ENCODE results near the gene ZNF345.
A peak's percentile ranks its signal among the peaks of the same experiment; 100 is the strongest.

ZNF345 gene

DNA sequence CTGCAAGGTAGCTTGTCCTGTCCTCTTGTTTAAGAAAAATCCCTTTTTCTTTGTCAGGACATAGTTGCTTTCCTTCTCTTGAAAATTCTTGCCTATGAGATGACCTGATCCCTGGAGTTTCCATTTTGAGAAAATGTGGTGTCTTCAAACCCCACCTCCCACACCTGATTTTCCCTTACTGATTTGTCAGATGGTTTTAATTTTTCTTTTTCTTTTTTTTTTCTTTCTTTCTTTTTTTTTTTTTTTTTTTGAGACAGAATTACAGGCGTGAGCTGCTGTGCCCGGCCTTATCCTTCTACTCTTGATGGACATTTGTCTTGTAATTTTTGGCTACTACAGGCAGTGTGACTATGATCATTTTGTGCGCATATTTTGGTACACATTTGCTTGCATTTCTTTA, 1.2 kb downstream of the ZNF345 start:
- Histone ChIP-seq H3K4me1 (ENCODE audit: control extremely low read depth in 1 of 4, control insufficient read depth in 4 of 4, insufficient read depth in 4 of 4, low read length in 3 of 4) (peaks cover 4 to 27% (median 14%) of the 10 kb centered on the region in 4 experiments), H3K9me3 (ENCODE audit: control extremely low read depth in 1 of 5, control insufficient read depth in 4 of 5, insufficient read depth in 2 of 5, low read depth in 1 of 5, low read length in 4 of 5) (peaks cover 2 to 26% (median 16%) of the 10 kb centered on the region in 5 experiments), H3K27ac (ENCODE audit: insufficient read depth in 1 of 2, low read depth in 1 of 2, low read length in 2 of 2, poor library complexity in 1 of 2, severe bottlenecking in 2 of 2) (no peak overlapping the region), H3K27me3 (replicated peaks in 2 of 5; ENCODE audit: control insufficient read depth in 4 of 5, insufficient read depth in 5 of 5, low read length in 4 of 5) (no peaks in the 10 kb centered on the region), H3K36me3 (ENCODE audit: control insufficient read depth in 4 of 4, insufficient read depth in 4 of 4, low read length in 3 of 4) (peaks cover 18 to 35% (median 23%) of the 10 kb centered on the region in 4 experiments), H3K4me3 (ENCODE audit: control insufficient read depth in 1 of 7, extremely low read depth in 1 of 7, insufficient read depth in 4 of 7, low read depth in 2 of 7, low read length in 6 of 7) (peak overlapping the region in 6 of 7 experiments; percentile 87 to 99 (median 96))
- DNase-seq: no peak
- ChIA-PET POLR2A (interaction anchor here (3.7 kb wide), 1 partner anchor 14 kb away, joined by 19 read pairs; the partner anchor contains the start of gene ZNF790), CTCF (no interaction called here)
- WGBS (ENCODE audit: insufficient coverage): 100% methylated on average over 3 of the region's 3 CpGs

DNA sequence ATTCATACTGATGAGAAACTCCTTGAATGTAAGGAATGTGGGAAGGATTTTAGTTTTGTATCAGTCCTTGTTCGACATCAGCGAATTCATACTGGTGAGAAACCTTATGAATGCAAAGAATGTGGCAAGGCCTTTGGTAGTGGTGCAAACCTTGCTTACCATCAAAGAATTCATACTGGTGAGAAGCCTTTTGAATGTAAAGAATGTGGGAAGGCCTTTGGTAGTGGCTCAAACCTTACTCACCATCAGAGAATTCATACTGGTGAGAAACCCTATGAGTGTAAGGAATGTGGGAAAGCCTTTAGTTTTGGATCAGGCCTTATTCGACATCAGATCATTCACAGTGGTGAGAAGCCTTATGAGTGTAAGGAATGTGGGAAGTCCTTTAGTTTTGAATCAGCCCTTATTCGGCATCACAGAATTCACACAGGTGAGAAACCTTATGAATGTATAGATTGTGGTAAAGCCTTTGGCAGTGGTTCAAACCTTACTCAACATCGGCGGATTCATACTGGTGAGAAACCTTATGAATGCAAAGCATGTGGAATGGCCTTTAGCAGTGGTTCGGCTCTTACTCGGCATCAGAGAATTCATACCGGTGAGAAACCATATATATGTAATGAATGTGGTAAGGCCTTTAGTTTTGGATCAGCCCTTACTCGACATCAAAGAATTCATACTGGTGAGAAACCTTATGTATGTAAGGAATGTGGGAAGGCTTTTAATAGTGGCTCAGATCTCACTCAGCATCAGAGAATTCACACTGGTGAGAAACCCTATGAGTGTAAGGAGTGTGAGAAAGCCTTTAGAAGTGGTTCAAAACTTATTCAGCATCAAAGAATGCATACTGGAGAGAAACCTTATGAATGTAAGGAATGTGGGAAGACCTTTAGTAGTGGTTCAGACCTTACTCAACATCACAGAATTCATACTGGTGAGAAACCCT, 26.6 kb downstream of the ZNF345 start:
- Histone ChIP-seq H3K4me3 (ENCODE audit: control insufficient read depth in 1 of 7, extremely low read depth in 1 of 7, insufficient read depth in 4 of 7, low read depth in 2 of 7, low read length in 6 of 7) (peak overlapping the region in 1 of 7 experiments; percentile 12), H3K4me1 (ENCODE audit: control extremely low read depth in 1 of 4, control insufficient read depth in 4 of 4, insufficient read depth in 4 of 4, low read length in 3 of 4) (no peaks in the 10 kb centered on the region), H3K27ac (ENCODE audit: insufficient read depth in 1 of 2, low read depth in 1 of 2, low read length in 2 of 2, poor library complexity in 1 of 2, severe bottlenecking in 2 of 2) (no peak overlapping the region), H3K9me3 (ENCODE audit: control extremely low read depth in 1 of 5, control insufficient read depth in 4 of 5, insufficient read depth in 2 of 5, low read depth in 1 of 5, low read length in 4 of 5) (peaks cover 35 to 83% (median 49%) of the 10 kb centered on the region in 5 experiments), H3K27me3 (replicated peaks in 2 of 5; ENCODE audit: control insufficient read depth in 4 of 5, insufficient read depth in 5 of 5, low read length in 4 of 5) (no peaks in the 10 kb centered on the region), H3K36me3 (ENCODE audit: control insufficient read depth in 4 of 4, insufficient read depth in 4 of 4, low read length in 3 of 4) (peaks cover 13 to 71% (median 22%) of the 10 kb centered on the region in 4 experiments)
- DNase-seq: no peak
- 100% methylated on average over 5 of the region's 10 CpGs for WGBS (ENCODE audit: insufficient coverage)
- POLR2A ChIA-PET: no interaction called here
- CTCF ChIA-PET: no interaction called here

DNA sequence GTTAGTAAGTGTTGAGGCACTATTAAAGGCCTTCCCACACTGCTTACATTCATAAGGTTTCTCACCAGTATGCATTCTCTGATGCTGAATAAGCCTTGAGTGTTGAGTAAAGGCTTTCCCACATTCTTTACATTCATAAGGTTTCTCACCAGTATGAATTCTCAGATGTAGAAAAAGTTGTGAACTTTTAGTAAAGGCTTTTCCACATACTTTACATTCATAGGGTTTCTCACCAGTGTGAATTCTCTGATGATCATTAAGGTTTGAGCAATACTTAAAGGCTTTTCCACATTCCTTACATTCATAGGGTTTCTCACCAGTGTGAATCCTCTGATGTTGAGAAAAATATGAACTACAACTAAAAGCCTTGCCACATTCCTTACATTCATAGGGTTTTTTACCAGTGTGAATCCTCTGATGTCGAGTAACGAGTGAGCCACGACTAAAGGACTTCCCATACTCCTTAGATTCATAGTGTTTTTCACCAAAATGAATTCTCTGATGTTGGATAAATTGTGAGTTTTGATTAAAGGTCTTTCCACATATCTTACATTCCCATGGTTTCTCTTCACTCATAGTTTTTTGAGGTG, 41.2 kb downstream of the ZNF345 start:
- H3K4me3 ChIP-seq (ENCODE audit: control insufficient read depth in 1 of 7, extremely low read depth in 1 of 7, insufficient read depth in 4 of 7, low read depth in 2 of 7, low read length in 6 of 7): peak overlapping the region in 2 of 7 experiments; percentile 7 to 13

DNA sequence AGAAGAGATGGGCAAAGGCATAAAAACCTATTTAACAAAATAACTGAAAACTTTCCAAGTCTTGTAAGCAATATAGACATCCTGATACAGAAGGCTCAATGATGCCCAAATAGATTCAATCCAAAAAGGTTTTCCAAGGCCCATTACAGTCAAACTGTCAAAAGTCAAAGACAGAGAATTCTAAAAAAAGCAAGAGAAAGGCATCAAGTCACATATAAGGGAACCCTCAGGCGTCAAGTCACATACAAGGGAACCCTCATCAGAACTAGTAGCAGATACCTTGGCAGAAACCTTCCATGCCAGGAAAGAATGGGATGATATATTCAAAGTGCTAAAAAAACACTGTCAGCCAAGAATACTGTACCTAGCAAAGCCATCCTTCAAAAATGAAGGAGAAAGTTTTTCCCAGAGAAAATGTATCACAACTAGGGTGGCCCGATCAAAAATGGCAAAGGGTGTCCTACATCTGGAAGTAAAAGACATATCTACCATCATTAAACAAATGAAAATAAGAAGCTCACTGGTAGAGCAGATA, 44.2 kb downstream of the ZNF345 start:
- Histone ChIP-seq H3K4me3 (ENCODE audit: control insufficient read depth in 1 of 7, extremely low read depth in 1 of 7, insufficient read depth in 4 of 7, low read depth in 2 of 7, low read length in 6 of 7) (no peak overlapping the region), H3K27ac (ENCODE audit: insufficient read depth in 1 of 2, low read depth in 1 of 2, low read length in 2 of 2, poor library complexity in 1 of 2, severe bottlenecking in 2 of 2) (no peak overlapping the region), H3K9me3 (ENCODE audit: control extremely low read depth in 1 of 5, control insufficient read depth in 4 of 5, insufficient read depth in 2 of 5, low read depth in 1 of 5, low read length in 4 of 5) (peaks cover 42 to 86% (median 62%) of the 10 kb centered on the region in 5 experiments), H3K36me3 (ENCODE audit: control insufficient read depth in 4 of 4, insufficient read depth in 4 of 4, low read length in 3 of 4) (peaks cover 36 to 86% (median 49%) of the 10 kb centered on the region in 4 experiments), H3K4me1 (ENCODE audit: control extremely low read depth in 1 of 4, control insufficient read depth in 4 of 4, insufficient read depth in 4 of 4, low read length in 3 of 4) (no peaks in the 10 kb centered on the region), H3K27me3 (replicated peaks in 2 of 5; ENCODE audit: control insufficient read depth in 4 of 5, insufficient read depth in 5 of 5, low read length in 4 of 5) (no peaks in the 10 kb centered on the region)
- ChIA-PET POLR2A (no interaction called here), CTCF (no interaction called here)
- DNase-seq: peak in 1 of 3 donors; percentile 12
- WGBS (ENCODE audit: insufficient coverage): no CpG with 5 or more reads among the region's 2 CpGs

More for the DNA sequence above, 41.2 kb downstream of the ZNF345 start:
- Histone ChIP-seq H3K36me3 (ENCODE audit: control insufficient read depth in 4 of 4, insufficient read depth in 4 of 4, low read length in 3 of 4) (peaks cover 29 to 65% (median 38%) of the 10 kb centered on the region in 4 experiments), H3K9me3 (ENCODE audit: control extremely low read depth in 1 of 5, control insufficient read depth in 4 of 5, insufficient read depth in 2 of 5, low read depth in 1 of 5, low read length in 4 of 5) (peaks cover 32 to 92% (median 53%) of the 10 kb centered on the region in 5 experiments), H3K27me3 (replicated peaks in 2 of 5; ENCODE audit: control insufficient read depth in 4 of 5, insufficient read depth in 5 of 5, low read length in 4 of 5) (no peaks in the 10 kb centered on the region), H3K27ac (ENCODE audit: insufficient read depth in 1 of 2, low read depth in 1 of 2, low read length in 2 of 2, poor library complexity in 1 of 2, severe bottlenecking in 2 of 2) (no peak overlapping the region), H3K4me1 (ENCODE audit: control extremely low read depth in 1 of 4, control insufficient read depth in 4 of 4, insufficient read depth in 4 of 4, low read length in 3 of 4) (no peaks in the 10 kb centered on the region)
- WGBS (ENCODE audit: insufficient coverage): no CpG with 5 or more reads among the region's 3 CpGs
- ChIA-PET POLR2A (no interaction called here), CTCF (no interaction called here)
- no peak for DNase-seq

DNA sequence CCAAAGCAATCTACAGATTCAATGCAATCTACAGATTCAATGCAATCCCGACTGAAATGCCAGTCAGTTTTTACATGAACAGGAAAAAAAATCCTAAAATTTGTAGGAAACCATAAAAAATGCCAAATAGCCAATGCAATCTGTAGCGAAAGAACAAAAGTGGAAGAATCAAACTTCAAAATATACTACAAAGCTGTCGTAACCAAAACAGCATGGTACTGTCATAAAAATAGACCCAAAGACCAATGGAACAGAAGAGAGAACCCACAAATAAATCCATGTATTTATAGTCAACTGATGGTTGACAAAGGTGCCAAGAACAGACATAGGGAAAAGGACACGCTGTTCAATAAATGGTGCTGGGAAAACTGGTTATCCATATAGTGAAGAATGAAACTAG, 47.7 kb downstream of the ZNF345 start:
- H3K27ac ChIP-seq (ENCODE audit: insufficient read depth in 1 of 2, low read depth in 1 of 2, low read length in 2 of 2, poor library complexity in 1 of 2, severe bottlenecking in 2 of 2): no peak overlapping the region
- H3K9me3 ChIP-seq (ENCODE audit: control extremely low read depth in 1 of 5, control insufficient read depth in 4 of 5, insufficient read depth in 2 of 5, low read depth in 1 of 5, low read length in 4 of 5): peaks cover 25 to 83% (median 59%) of the 10 kb centered on the region in 5 experiments
- no peaks in the 10 kb centered on the region for H3K27me3 ChIP-seq (replicated peaks in 2 of 5; ENCODE audit: control insufficient read depth in 4 of 5, insufficient read depth in 5 of 5, low read length in 4 of 5)
- H3K36me3 ChIP-seq (ENCODE audit: control insufficient read depth in 4 of 4, insufficient read depth in 4 of 4, low read length in 3 of 4): peaks cover 15 to 89% (median 36%) of the 10 kb centered on the region in 4 experiments
- ChIA-PET CTCF (no interaction called here), POLR2A (no interaction called here)
- WGBS (ENCODE audit: insufficient coverage): 100% methylated on average over 1 of the region's 4 CpGs
- no peak for DNase-seq
- H3K4me1 ChIP-seq (ENCODE audit: control extremely low read depth in 1 of 4, control insufficient read depth in 4 of 4, insufficient read depth in 4 of 4, low read length in 3 of 4): no peaks in the 10 kb centered on the region
- peak overlapping the region in 1 of 7 experiments; percentile 13 for H3K4me3 ChIP-seq (ENCODE audit: control insufficient read depth in 1 of 7, extremely low read depth in 1 of 7, insufficient read depth in 4 of 7, low read depth in 2 of 7, low read length in 6 of 7)

DNA sequence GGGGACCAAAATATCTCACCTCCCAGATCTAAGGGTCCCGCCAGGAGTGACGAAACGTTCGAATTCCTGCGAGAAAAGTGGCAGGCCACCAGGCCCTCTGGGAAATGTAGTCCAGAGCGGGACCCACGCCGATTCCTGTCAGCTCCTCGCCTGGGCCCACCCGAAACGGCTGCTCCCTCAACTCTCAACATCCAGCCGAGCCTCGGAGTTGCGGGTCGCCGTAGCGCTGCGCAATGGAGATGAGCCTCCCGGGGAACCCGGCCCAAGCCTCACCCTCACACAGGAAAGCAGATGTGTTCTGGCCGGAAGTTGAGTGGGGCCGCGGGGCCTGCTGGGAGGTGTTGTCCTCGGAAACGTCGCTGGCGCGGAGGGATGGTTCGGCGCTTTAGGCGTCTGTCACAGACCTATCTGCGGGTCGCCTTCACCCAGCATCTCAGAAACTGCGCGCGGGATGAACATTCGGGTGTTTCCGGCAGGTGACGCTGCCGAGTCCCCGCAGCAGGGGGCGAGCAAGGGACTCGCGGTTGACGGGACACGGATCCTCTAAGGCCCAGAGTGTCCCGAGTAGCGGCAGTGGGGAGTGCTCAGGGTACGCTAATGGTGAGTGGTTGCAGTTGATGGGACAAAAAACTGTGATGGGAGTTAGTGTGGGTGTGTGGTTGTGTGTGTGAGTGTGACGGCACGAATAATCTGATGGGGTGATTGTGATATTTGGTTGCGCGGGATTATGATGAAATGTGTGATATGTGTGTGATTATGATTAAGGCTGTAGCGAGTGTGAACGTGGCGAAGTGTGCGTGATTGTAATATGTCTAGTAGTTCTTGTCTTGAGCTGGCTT, 65.5 kb downstream of the ZNF345 start, which contains the start of the genes ZNF568 and ZNF829:
TSS of gene ZNF568 (plus strand) at position 341 of the 839 bp plus-strand sequence. CDS start 6,439 bp downstream, outside the sequence.
TSS of gene ZNF829 (minus strand) at position 300 of the 839 bp plus-strand sequence. CDS start 1,124 bp downstream, outside the sequence.
- peaks cover 11 to 48% (median 31%) of the 10 kb centered on the region in 4 experiments for H3K36me3 ChIP-seq (ENCODE audit: control insufficient read depth in 4 of 4, insufficient read depth in 4 of 4, low read length in 3 of 4)
- peaks cover 3 to 38% (median 19%) of the 10 kb centered on the region in 5 experiments for H3K9me3 ChIP-seq (ENCODE audit: control extremely low read depth in 1 of 5, control insufficient read depth in 4 of 5, insufficient read depth in 2 of 5, low read depth in 1 of 5, low read length in 4 of 5)
- H3K4me1 ChIP-seq (ENCODE audit: control extremely low read depth in 1 of 4, control insufficient read depth in 4 of 4, insufficient read depth in 4 of 4, low read length in 3 of 4): peaks cover 4 to 12% (median 6%) of the 10 kb centered on the region in 4 experiments
- DNase-seq: peak; percentile 97 to 99 (median 99)
- peak within 1 kb of the TSS; percentile 69 to 99 (median 88) for H3K4me3 ChIP-seq (ENCODE audit: control insufficient read depth in 1 of 7, extremely low read depth in 1 of 7, insufficient read depth in 4 of 7, low read depth in 2 of 7, low read length in 6 of 7)
- WGBS (ENCODE audit: insufficient coverage): under 1% methylated on average over 38 of the region's 57 CpGs
- ChIA-PET CTCF (interaction anchor here (0.6 kb wide), 1 partner anchor 253 kb away, joined by 3 read pairs; no protein-coding TSS in a partner anchor), POLR2A (no interaction called here)
- no peaks in the 10 kb centered on the region for H3K27me3 ChIP-seq (replicated peaks in 2 of 5; ENCODE audit: control insufficient read depth in 4 of 5, insufficient read depth in 5 of 5, low read length in 4 of 5)
- peak within 1 kb of the TSS; percentile 90 to 92 for H3K27ac ChIP-seq (ENCODE audit: insufficient read depth in 1 of 2, low read depth in 1 of 2, low read length in 2 of 2, poor library complexity in 1 of 2, severe bottlenecking in 2 of 2)
